ENCODE measurements around the gene ZNF850.
"Not testable (repeated sequence)": the region's sequence is repeated elsewhere in the genome, so short reads cannot be mapped to it uniquely, and the experiment has no call there.

ZNF850 gene

DNA sequence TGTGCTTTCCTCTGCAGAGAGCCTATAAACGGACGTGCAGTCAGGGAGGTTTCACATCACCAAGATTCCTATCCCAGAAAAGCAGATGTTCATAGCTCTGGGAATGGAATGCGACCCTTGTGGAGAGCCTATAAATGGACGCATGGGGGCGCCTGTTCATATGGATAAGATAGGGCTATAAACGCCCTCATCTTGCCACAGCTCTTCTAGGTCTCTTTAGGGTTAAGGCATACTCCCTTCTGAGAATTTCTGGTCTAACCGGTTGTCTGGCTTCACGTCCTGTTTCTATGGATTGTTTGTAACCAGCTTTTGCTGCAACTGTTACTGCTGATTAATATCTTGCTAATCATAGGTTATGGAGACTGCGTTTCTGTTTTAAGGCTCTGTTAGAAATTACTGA is 36.4 kb downstream of the ZNF850 start:
- not testable (repeated sequence) for H2AFZ ChIP-seq (ENCODE audit: low read length); H2BK12ac ChIP-seq (ENCODE audit: low read length); H3K79me1 ChIP-seq (ENCODE audit: low read depth, low read length); H4K91ac ChIP-seq (ENCODE audit: low read depth, low read length, poor library complexity); H3K4me1 ChIP-seq (ENCODE audit: control insufficient read depth in 2 of 2, insufficient read depth in 1 of 2, low read depth in 1 of 2, low read length in 2 of 2); H2BK120ac ChIP-seq (ENCODE audit: low read depth, low read length); DNase-seq (ENCODE audit: low spot score); H3K4me3 ChIP-seq (ENCODE audit: low read length in 2 of 2); H3K27ac ChIP-seq (replicated peaks; ENCODE audit: low read length); H2BK15ac ChIP-seq (ENCODE audit: low read length); H2AK5ac ChIP-seq (ENCODE audit: low read depth, low read length); H3K9ac ChIP-seq (ENCODE audit: low read depth, low read length, poor library complexity); H3K4me2 ChIP-seq (ENCODE audit: insufficient read depth, low read length, poor library complexity, severe bottlenecking); H3K4ac ChIP-seq (ENCODE audit: low read length); H4K8ac ChIP-seq (ENCODE audit: low read depth, low read length); H3K27me3 ChIP-seq (ENCODE audit: control insufficient read depth in 3 of 3, insufficient read depth in 3 of 3, low read depth in 1 of 3, low read length in 3 of 3); H3K23ac ChIP-seq (ENCODE audit: low read depth, low read length, poor library complexity); H3K36me3 ChIP-seq (replicated peaks in 1 of 2; ENCODE audit: control insufficient read depth in 2 of 2, insufficient read depth in 2 of 2, low read length in 2 of 2); H3K18ac ChIP-seq (ENCODE audit: low read length); H3K14ac ChIP-seq (ENCODE audit: low read length); H2BK5ac ChIP-seq (ENCODE audit: low read length)
- WGBS, 2 donors (ENCODE audit: extremely low coverage in 2 of 2, insufficient read length in 2 of 2, insufficient replicate concordance in 1 of 2), result no CpG with 5 or more reads among the region's 9 CpGs
- H3K9me3 ChIP-seq (replicated peaks in 1 of 2; ENCODE audit: control insufficient read depth in 2 of 2, insufficient read depth in 1 of 2, low read depth in 1 of 2, low read length in 2 of 2), result peaks cover 5 to 62% of the 10 kb centered on the region in 2 donors

DNA sequence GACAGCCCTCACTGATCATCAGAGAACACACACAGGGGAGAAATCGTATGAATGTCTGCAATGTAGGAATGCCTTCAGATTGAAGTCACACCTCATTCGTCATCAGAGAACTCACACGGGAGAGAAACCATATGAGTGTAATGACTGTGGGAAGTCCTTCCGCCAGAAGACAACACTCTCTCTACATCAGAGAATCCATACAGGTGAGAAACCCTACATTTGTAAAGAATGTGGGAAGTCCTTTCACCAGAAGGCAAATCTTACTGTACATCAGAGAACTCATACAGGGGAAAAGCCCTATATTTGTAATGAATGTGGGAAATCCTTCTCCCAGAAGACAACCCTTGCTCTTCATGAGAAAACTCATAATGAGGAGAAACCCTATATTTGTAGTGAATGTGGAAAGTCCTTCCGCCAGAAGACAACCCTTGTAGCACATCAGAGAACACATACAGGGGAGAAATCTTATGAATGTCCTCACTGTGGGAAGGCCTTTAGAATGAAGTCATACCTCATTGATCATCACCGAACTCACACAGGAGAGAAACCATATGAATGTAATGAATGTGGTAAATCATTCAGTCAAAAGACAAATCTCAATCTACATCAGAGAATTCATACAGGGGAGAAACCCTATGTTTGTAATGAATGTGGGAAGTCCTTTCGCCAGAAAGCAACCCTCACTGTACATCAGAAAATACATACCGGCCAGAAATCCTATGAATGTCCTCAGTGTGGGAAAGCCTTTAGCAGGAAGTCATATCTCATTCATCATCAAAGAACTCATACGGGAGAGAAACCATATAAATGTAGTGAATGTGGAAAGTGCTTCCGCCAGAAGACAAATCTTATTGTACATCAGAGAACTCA is 52.7 kb downstream of the ZNF850 start:
- Histone ChIP-seq H2AFZ (ENCODE audit: low read length) (no peak overlapping the region), H4K91ac (ENCODE audit: low read depth, low read length, poor library complexity) (no peak overlapping the region), H3K18ac (ENCODE audit: low read length) (no peak overlapping the region), H2BK5ac (ENCODE audit: low read length) (no peak overlapping the region), H3K27me3 (ENCODE audit: control insufficient read depth in 3 of 3, insufficient read depth in 3 of 3, low read depth in 1 of 3, low read length in 3 of 3) (no peaks in the 10 kb centered on the region), H2AK5ac (ENCODE audit: low read depth, low read length) (no peak overlapping the region), H3K4ac (ENCODE audit: low read length) (no peak overlapping the region), H3K36me3 (replicated peaks in 1 of 2; ENCODE audit: control insufficient read depth in 2 of 2, insufficient read depth in 2 of 2, low read length in 2 of 2) (peaks cover 20 to 69% of the 10 kb centered on the region in 2 donors), H3K4me3 (ENCODE audit: low read length in 2 of 2) (no peak overlapping the region), H2BK15ac (ENCODE audit: low read length) (no peak overlapping the region), H3K27ac (replicated peaks; ENCODE audit: low read length) (no peak overlapping the region), H3K79me1 (ENCODE audit: low read depth, low read length) (no peaks in the 10 kb centered on the region), H4K8ac (ENCODE audit: low read depth, low read length) (no peak overlapping the region), H3K14ac (ENCODE audit: low read length) (no peak overlapping the region), H3K4me2 (ENCODE audit: insufficient read depth, low read length, poor library complexity, severe bottlenecking) (no peak overlapping the region), H2BK12ac (ENCODE audit: low read length) (no peak overlapping the region), H2BK120ac (ENCODE audit: low read depth, low read length) (no peak overlapping the region), H3K23ac (ENCODE audit: low read depth, low read length, poor library complexity) (no peak overlapping the region), H3K9ac (ENCODE audit: low read depth, low read length, poor library complexity) (no peak overlapping the region), H3K9me3 (replicated peaks in 1 of 2; ENCODE audit: control insufficient read depth in 2 of 2, insufficient read depth in 1 of 2, low read depth in 1 of 2, low read length in 2 of 2) (peaks cover 25 to 92% of the 10 kb centered on the region in 2 donors), H3K4me1 (ENCODE audit: control insufficient read depth in 2 of 2, insufficient read depth in 1 of 2, low read depth in 1 of 2, low read length in 2 of 2) (no peaks in the 10 kb centered on the region)
- no CpG with 5 or more reads among the region's 10 CpGs for WGBS, 2 donors (ENCODE audit: extremely low coverage in 2 of 2, insufficient read length in 2 of 2, insufficient replicate concordance in 1 of 2)
- DNase-seq (ENCODE audit: low spot score), result no peak

DNA sequence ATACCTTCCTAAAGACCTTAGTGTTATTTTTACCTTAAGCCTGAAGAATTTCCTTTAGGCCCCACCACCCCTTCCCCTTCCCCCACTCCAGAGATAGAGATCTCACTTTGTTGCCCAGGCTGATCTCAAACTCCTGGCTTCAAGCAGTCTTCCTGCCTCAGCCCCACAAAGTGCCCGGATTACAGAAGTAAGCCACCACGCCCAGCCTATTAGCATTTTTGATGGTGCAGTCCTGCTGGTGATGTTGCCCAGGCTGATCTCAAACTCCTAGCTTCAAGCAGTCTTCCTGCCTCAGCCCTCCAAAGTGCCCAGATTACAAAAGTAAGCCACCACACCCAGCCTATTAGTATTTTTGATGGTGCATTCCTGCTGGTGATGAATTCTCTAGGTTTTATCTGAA is 63.2 kb downstream of the ZNF850 start:
- Histone ChIP-seq H3K79me1 (ENCODE audit: low read depth, low read length) (peaks cover 11% of the 10 kb centered on the region), H3K4me1 (ENCODE audit: control insufficient read depth in 2 of 2, insufficient read depth in 1 of 2, low read depth in 1 of 2, low read length in 2 of 2) (no peaks in the 10 kb centered on the region), H3K4me2 (ENCODE audit: insufficient read depth, low read length, poor library complexity, severe bottlenecking) (no peak overlapping the region), H2BK12ac (ENCODE audit: low read length) (no peak overlapping the region), H3K14ac (ENCODE audit: low read length) (no peak overlapping the region), H3K4me3 (ENCODE audit: low read length in 2 of 2) (peak overlapping the region in 1 of 2 donors; percentile 50), H2BK120ac (ENCODE audit: low read depth, low read length) (no peak overlapping the region), H4K8ac (ENCODE audit: low read depth, low read length) (no peak overlapping the region), H3K18ac (ENCODE audit: low read length) (no peak overlapping the region), H2AFZ (ENCODE audit: low read length) (no peak overlapping the region), H3K9me3 (replicated peaks in 1 of 2; ENCODE audit: control insufficient read depth in 2 of 2, insufficient read depth in 1 of 2, low read depth in 1 of 2, low read length in 2 of 2) (peaks cover 41 to 99% of the 10 kb centered on the region in 2 donors), H3K27me3 (ENCODE audit: control insufficient read depth in 3 of 3, insufficient read depth in 3 of 3, low read depth in 1 of 3, low read length in 3 of 3) (no peaks in the 10 kb centered on the region), H2BK5ac (ENCODE audit: low read length) (no peak overlapping the region), H3K4ac (ENCODE audit: low read length) (no peak overlapping the region), H3K27ac (replicated peaks; ENCODE audit: low read length) (no peak overlapping the region), H3K36me3 (replicated peaks in 1 of 2; ENCODE audit: control insufficient read depth in 2 of 2, insufficient read depth in 2 of 2, low read length in 2 of 2) (peaks cover 31 to 48% of the 10 kb centered on the region in 2 donors), H3K9ac (ENCODE audit: low read depth, low read length, poor library complexity) (no peak overlapping the region), H2AK5ac (ENCODE audit: low read depth, low read length) (no peak overlapping the region), H2BK15ac (ENCODE audit: low read length) (no peak overlapping the region), H4K91ac (ENCODE audit: low read depth, low read length, poor library complexity) (no peak overlapping the region), H3K23ac (ENCODE audit: low read depth, low read length, poor library complexity) (no peak overlapping the region)
- DNase-seq (ENCODE audit: low spot score), result no peak
- no CpG with 5 or more reads among the region's 2 CpGs for WGBS, 2 donors (ENCODE audit: extremely low coverage in 2 of 2, insufficient read length in 2 of 2, insufficient replicate concordance in 1 of 2)

DNA sequence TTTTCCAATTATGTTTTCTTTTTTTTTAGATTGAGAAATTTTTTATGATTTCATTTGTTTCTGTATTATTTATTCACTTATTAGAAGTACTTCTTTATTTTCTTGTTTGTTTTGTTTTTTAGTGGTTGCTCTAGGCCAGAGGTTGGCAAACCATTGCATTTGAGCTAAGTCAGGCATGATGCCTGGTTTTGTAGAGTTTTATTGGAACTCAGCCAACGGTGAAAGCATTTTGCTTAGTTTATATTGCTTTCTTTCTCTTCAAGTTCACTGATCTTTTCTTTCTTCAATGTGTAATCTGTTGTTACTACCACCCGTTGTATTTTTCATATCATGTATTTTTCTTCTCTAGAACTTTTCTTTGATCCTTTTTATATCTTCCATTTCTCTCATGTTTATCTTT is 65.5 kb downstream of the ZNF850 start:
- Histone ChIP-seq H2AFZ (ENCODE audit: low read length) (no peak overlapping the region), H3K27ac (replicated peaks; ENCODE audit: low read length) (no peak overlapping the region), H3K4me2 (ENCODE audit: insufficient read depth, low read length, poor library complexity, severe bottlenecking) (no peak overlapping the region), H3K18ac (ENCODE audit: low read length) (no peak overlapping the region), H3K4me1 (ENCODE audit: control insufficient read depth in 2 of 2, insufficient read depth in 1 of 2, low read depth in 1 of 2, low read length in 2 of 2) (no peaks in the 10 kb centered on the region), H3K23ac (ENCODE audit: low read depth, low read length, poor library complexity) (no peak overlapping the region), H4K8ac (ENCODE audit: low read depth, low read length) (no peak overlapping the region), H3K9ac (ENCODE audit: low read depth, low read length, poor library complexity) (no peak overlapping the region), H2BK12ac (ENCODE audit: low read length) (no peak overlapping the region), H3K36me3 (replicated peaks in 1 of 2; ENCODE audit: control insufficient read depth in 2 of 2, insufficient read depth in 2 of 2, low read length in 2 of 2) (peaks cover 13 to 25% of the 10 kb centered on the region in 2 donors), H2BK120ac (ENCODE audit: low read depth, low read length) (no peak overlapping the region), H2BK5ac (ENCODE audit: low read length) (no peak overlapping the region), H4K91ac (ENCODE audit: low read depth, low read length, poor library complexity) (no peak overlapping the region), H3K4me3 (ENCODE audit: low read length in 2 of 2) (no peak overlapping the region), H3K14ac (ENCODE audit: low read length) (no peak overlapping the region), H3K4ac (ENCODE audit: low read length) (no peak overlapping the region), H3K79me1 (ENCODE audit: low read depth, low read length) (peaks cover 11% of the 10 kb centered on the region), H3K9me3 (replicated peaks in 1 of 2; ENCODE audit: control insufficient read depth in 2 of 2, insufficient read depth in 1 of 2, low read depth in 1 of 2, low read length in 2 of 2) (peaks cover 28 to 87% of the 10 kb centered on the region in 2 donors), H3K27me3 (ENCODE audit: control insufficient read depth in 3 of 3, insufficient read depth in 3 of 3, low read depth in 1 of 3, low read length in 3 of 3) (no peaks in the 10 kb centered on the region), H2AK5ac (ENCODE audit: low read depth, low read length) (no peak overlapping the region), H2BK15ac (ENCODE audit: low read length) (no peak overlapping the region)
- DNase-seq (ENCODE audit: low spot score), result no peak
- no CpG with 5 or more reads among the region's 2 CpGs for WGBS, 2 donors (ENCODE audit: extremely low coverage in 2 of 2, insufficient read length in 2 of 2, insufficient replicate concordance in 1 of 2)

Data from neuronal stem cell (in vitro differentiated cells).